HG03378 (cell line): ENCODE data around the gene ILKAP.

Experiments
- ATAC-seq: cut with Tn5 transposase; IDR thresholded peaks from one replicate; pipeline ENCODE4 v1.9.1; 2021; ENCODE audit warnings: mild to moderate bottlenecking, moderate library complexity; ENCODE audit not compliant: unreplicated experiment

ILKAP gene

GRCh38 chr2:238203094-238203972, at the start of gene ILKAP:
ILKAP (minus strand) TSS chr2:238203695; CDS start chr2:238203553, 142 bp downstream.
- peak; percentile 75 for ATAC-seq

- ATAC-seq: no peak
Observed at GRCh38 chr2:238252766-238253630, 49.5 kb upstream of the ILKAP start.

- no peak for ATAC-seq
Observed at GRCh38 chr2:238251986-238252385, 48.5 kb upstream of the ILKAP start.

GRCh38 chr2:238251331-238251730, 47.8 kb upstream of the ILKAP start:
- no peak for ATAC-seq

GRCh38 chr2:238250896-238251295, 47.4 kb upstream of the ILKAP start:
- no peak for ATAC-seq

- ATAC-seq: no peak
Observed at GRCh38 chr2:238247841-238248453, 44.5 kb upstream of the ILKAP start.

GRCh38 chr2:238247002-238247822, 43.7 kb upstream of the ILKAP start:
- ATAC-seq: no peak

GRCh38 chr2:238244151-238244550, 40.7 kb upstream of the ILKAP start:
- ATAC-seq: no peak

- no peak for ATAC-seq
Observed at GRCh38 chr2:238243496-238244076, 40.1 kb upstream of the ILKAP start.

- ATAC-seq: no peak
Observed at GRCh38 chr2:238242731-238243495, 39.4 kb upstream of the ILKAP start.

- ATAC-seq: no peak
Observed at GRCh38 chr2:238241970-238242369, 38.5 kb upstream of the ILKAP start.

GRCh38 chr2:238240757-238241711, 37.5 kb upstream of the ILKAP start:
- ATAC-seq: no peak

GRCh38 chr2:238239863-238240756, 36.6 kb upstream of the ILKAP start, which contains the start of gene HES6:
HES6 (minus strand) TSS chr2:238240038; CDS start chr2:238239905, 133 bp downstream.
- ATAC-seq: no peak

GRCh38 chr2:238239543-238239862, 36.0 kb upstream of the ILKAP start:
- no peak for ATAC-seq

- ATAC-seq: no peak
Observed at GRCh38 chr2:238238766-238239542, 35.5 kb upstream of the ILKAP start.

- ATAC-seq: no peak
Observed at GRCh38 chr2:238238311-238238765, 34.8 kb upstream of the ILKAP start.
